NCI-H524 (cell line): ENCODE data around the gene QPRT.
"Not testable (repeated sequence)": the region's sequence is repeated elsewhere in the genome, so short reads cannot be mapped to it uniquely, and the experiment has no call there.

Experiments used
- DNase-seq, 2 experiments: peaks; one replicate each; lab custom pipeline; 2025; lab: John Stamatoyannopoulos, UW

QPRT gene

GRCh38 chr16:29694384-29695195 is 15.6 kb downstream of the QPRT start:
- peak; percentile 27 to 53 for DNase-seq

- not testable (repeated sequence) for DNase-seq
Measured at GRCh38 chr16:29695675-29696074, 16.7 kb downstream of the QPRT start.

GRCh38 chr16:29696881-29697331 is 17.9 kb downstream of the QPRT start:
- no peak for DNase-seq

DNA sequence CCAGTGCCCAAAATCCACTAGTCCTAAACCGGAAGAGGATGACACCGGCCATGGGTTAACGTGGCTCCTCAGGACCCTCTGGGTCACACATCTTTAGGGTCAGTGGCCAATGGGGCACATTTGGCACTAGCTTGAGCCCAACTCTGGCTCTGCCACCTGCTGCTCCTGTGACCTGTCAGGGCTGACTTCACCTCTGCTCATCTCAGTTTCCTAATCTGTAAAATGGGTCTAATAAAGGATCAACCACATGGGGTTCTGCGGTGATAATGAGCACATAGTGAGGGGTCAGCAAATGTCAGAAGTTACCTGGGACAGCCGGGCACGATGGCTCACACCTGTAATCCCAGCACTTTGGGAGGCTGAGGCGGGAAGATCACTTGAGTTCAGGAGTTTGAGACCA is 18.4 kb downstream of the QPRT start:
- DNase-seq, result no peak

- DNase-seq, result no peak
Measured at GRCh38 chr16:29698042-29698441, 19.1 kb downstream of the QPRT start.

DNA sequence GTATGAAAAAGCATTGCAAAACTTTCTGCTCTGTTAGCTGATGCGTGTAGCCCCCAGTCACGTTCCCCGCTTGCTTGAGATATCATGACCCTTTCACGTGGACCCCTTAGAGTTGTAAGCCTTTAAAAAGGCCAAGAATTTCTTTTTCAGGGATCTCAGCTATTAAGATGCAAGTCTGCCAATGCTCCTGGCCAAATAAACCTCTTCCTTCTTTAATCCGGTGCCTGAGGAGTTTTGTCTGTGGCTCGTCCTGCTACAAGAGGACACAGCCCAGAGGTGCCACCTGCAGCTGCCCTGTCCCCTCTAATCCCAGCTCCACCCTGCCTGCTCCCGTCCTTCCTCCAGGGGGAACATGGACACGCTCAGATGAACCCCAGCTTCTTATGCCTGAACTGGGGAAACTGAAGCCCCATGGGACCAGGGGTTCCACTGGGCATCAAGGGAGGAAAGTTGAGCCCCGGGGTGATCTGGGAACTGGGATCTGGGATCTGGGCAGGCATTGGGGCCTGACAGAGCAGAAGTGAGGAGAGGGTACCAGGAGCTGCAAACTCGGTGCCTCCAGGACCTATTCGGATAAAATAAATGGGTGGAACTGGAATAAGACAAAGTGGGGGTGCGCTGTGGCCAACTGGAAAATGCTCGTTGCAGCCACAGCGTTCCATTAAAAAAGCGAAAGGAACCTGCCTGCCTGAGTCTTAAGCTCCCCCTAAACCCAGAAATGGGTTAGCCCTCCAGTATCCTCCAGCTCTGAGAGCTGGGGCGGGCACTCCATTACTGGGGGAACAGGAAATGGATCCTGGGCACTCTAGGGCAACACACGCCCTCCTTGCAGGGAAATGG is 19.7 kb downstream of the QPRT start:
- no peak for DNase-seq

DNA sequence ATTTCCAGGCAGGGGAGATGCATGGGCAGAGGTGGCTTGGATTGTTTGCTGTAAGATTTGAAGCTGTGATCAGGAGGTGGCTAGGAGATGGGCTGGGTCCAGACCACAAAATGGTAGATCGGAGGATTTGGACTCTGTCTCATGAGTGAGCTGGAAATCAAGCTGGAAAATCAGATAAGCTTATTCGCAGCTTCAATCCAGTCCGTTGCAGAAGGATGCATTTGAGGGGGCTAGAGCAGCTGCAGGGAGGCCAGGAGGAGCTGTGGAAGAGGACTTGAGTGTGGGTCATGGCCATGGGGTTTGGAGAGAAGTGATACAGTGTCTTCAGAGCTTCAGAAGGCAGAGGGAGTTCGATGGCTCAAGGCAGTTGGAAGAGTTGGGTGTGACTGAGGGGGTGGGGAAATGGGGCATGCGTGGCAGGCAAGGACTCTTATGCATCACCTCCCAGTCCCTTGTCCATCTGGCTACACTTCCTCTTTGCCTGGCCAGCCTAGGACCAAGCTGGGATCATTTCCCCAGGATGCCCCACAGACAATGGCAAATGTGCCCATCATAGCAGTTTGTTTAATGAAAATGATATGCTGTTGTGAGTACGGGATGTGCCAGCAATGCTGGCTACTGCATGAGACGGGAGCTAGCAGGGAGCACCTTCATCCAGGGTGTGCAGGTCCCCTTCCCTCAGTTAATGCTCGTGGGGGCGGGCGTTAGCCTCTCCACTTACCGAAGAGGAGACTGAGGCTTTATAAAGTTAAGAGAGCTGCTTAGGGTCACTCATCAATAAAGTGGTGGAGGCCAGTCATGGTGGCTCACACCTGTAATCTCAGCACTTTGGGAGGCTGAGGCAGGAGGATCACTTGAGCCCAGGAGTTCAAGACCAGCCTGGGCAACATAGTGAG is 20.6 kb downstream of the QPRT start:
- DNase-seq, result no peak

- peak; percentile 79 to 92 for DNase-seq
Measured at GRCh38 chr16:29700253-29700987, 21.4 kb downstream of the QPRT start.

- DNase-seq, result peak in 1 of 2 experiments; percentile 16
Measured at GRCh38 chr16:29701214-29701555, 22.2 kb downstream of the QPRT start.

DNA sequence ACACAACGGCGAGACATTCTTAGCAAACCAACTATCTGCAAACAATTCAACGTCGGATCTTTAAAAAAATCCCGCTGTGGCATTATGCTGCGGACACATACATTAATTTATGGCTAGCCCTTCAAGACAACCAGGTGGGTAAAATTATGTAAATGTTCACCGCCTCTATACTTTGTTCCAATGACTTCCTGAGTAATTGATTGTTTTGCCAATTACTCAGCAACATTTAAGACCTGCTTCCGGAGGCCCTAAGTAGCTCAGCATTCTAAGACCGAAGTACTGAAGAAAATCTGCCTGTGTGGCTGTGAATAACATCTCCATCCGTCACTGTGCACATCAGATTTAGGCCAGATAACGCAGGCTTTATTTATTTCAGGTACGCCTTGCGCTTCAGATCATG is 23.3 kb downstream of the QPRT start:
- DNase-seq, result no peak

GRCh38 chr16:29705030-29705429 is 26.1 kb downstream of the QPRT start:
- DNase-seq, result no peak

DNA sequence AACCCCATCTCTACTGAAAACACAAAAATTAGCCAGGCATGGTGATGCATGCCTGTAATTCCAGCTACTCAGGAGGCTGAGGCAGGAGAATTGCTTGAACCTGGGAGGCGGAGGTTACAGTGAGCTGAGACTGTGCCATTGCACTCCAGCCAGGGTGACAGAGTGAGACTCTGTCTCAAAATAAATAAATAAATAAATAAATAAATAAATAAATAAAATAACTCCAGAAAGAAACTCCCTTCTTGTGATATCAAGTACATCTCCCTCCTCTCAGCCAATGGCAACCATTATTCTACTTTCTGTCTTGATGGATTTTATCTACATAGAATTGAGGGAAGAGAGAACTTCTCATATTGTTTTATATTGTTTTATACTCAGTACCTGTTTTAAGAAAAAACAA is 28.2 kb downstream of the QPRT start:
- not testable (repeated sequence) for DNase-seq

- no peak for DNase-seq
Measured at GRCh38 chr16:29708917-29709600, 30.1 kb downstream of the QPRT start.

GRCh38 chr16:29709657-29710056 is 30.7 kb downstream of the QPRT start:
- not testable (repeated sequence) for DNase-seq

GRCh38 chr16:29710227-29711219 is 31.5 kb downstream of the QPRT start:
- peak; percentile 19 to 59 for DNase-seq

DNA sequence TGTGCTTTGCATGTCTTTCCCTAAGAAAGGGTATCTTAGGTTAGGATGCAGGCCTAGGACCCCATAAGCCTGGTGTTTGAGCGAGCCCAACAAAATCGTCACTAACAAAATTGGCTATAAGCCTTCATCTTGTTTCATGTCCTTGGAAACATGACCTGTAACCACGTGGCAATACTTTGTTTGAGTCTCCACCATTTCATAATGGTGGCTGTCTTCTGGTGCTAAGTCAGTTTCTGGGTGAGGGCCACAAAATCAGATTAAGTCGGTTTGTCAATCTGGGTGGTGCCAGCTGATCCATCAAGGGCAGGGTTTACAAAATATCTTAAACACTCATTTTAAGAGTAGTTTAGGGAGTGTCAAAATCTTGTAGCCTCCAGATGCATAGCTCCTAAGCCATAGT is 33.8 kb downstream of the QPRT start:
- DNase-seq, result peak in 1 of 2 experiments; percentile 25

DNA sequence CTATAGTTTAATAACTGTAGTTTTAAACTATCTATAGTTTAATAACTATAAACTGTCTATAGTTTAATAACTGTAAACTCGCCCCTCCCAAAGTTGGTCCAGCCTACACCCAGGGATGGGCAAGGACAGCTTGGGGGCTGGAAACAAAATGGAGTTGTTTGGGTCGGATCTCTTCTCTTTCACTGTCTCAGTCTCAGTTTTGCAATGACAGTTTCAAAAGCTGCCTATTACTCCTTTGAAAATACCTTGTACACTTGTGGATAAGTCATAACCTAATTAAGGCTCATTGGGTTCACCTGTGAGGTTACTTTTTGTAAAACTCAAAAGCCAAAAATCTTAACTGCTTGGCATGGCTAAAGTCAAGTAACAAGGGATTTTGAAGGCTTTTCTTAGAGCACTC is 35.4 kb downstream of the QPRT start:
- no peak for DNase-seq

DNA sequence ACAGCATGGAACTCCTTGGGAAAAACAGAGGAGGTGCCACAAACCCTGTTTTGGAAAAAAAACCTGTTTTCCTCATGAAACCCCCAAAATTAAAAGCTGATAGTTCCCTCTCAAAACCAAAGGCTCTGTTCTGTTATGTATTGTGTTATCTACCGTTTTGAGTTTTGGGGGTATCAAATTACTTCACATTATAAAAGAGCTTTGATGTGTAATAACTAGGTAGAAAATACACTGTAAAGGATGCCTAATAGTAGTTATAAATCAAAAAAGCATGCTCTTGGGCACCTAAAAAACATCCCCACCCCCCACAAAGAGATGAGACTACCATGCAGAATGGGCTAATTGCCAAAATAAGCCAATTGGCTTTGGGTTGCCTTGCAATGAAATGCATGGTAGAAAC is 36.0 kb downstream of the QPRT start:
- no peak for DNase-seq

DNA sequence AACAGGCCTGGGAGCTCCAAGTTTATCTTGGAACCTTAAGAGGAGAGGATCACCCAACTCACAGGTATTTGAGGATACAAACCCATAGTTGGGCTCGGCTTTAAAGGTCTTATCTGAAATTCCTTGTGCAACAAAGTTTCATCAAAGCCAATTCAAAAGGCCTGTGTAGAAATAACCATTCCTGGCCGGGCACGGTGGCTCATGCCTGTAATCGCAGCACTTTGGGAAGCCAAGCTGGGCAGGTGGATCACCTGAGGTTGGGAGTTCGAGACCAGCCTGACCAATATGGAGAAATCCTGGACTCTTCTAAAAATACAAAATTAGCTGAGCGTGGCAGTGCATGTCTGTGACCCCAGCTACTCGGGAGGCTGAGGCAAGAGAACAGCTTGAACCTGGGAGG is 38.1 kb downstream of the QPRT start:
- no peak for DNase-seq

DNA sequence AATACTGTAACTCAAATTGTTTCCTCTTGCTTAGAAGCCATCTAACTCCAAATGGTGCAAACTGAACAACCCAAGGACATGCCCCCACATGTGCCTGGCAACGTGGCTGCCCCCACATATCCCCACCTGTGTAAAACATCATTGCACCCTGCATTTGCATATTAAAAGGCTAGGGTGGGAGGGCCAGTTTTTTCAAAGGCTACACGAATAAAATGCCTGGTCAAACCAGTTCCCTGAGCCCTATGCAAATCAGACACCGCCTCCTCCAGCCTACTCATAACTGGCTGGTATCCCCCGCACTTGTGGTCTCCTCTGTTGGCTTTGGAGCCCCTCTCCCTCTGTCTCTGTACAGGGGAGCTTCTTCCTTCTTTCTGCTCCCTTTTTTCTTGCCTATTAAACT is 40.1 kb downstream of the QPRT start:
- DNase-seq, result no peak
